ENCODE results near the gene CTCFL. TPM values are rescaled to one million over a fixed set of nuclear protein-coding genes. Genes with fewer than 3 reads are reported as not detected.

Gene CTCFL
- total RNA-seq, 1 experiment from 2014 or later, result not detected

DNA sequence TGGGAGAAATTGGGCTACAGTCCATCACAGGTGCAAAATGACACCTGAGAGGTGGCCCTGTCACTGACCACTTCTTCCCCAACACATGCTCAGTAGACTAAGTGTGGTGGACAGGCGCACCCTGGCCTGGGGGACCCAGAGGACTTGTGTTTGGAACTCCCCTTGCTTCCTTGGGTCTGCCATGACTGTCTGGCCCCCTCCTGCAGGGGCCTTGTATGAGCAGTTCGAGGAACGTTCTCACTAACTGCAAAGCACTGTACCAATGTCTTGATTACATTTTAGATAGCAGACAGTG lies 32.0 kb upstream of the CTCFL start:
- Histone ChIP-seq H3F3A (ENCODE audit: insufficient read depth, low read depth) (no peaks in the 10 kb centered on the region), H3K4me2 (no peak overlapping the region), H3K9me3 (ENCODE audit: insufficient read depth, low read depth) (no peaks in the 10 kb centered on the region), H3K4me1 (replicated peaks; ENCODE audit: insufficient read depth) (no peaks in the 10 kb centered on the region), H3K4me3 (no peak overlapping the region), H3K36me3 (ENCODE audit: low read depth) (no peaks in the 10 kb centered on the region), H3K27me3 (ENCODE audit: insufficient read depth, low read depth) (peaks cover 100% of the 10 kb centered on the region), H3K9me2 (ENCODE audit: insufficient read depth) (no peaks in the 10 kb centered on the region), H3K27ac (no peak overlapping the region), H4K20me1 (ENCODE audit: insufficient read depth) (no peaks in the 10 kb centered on the region), H3K79me2 (ENCODE audit: low read depth) (no peaks in the 10 kb centered on the region), H2AFZ (no peak overlapping the region)
- CTCF ChIA-PET, result no interaction called here
- intact Hi-C loops (cut with micrococcal nuclease; ENCODE audit: unreplicated experiment), result no loop called here
- POLR2A ChIA-PET (ENCODE audit: unreplicated experiment), result no interaction called here
- no peak for TF ChIP-seq EZH2 (IDR thresholded peaks at IDR 0.05; ENCODE audit: low read depth)
- TF ChIP-seq, protein P1, sequence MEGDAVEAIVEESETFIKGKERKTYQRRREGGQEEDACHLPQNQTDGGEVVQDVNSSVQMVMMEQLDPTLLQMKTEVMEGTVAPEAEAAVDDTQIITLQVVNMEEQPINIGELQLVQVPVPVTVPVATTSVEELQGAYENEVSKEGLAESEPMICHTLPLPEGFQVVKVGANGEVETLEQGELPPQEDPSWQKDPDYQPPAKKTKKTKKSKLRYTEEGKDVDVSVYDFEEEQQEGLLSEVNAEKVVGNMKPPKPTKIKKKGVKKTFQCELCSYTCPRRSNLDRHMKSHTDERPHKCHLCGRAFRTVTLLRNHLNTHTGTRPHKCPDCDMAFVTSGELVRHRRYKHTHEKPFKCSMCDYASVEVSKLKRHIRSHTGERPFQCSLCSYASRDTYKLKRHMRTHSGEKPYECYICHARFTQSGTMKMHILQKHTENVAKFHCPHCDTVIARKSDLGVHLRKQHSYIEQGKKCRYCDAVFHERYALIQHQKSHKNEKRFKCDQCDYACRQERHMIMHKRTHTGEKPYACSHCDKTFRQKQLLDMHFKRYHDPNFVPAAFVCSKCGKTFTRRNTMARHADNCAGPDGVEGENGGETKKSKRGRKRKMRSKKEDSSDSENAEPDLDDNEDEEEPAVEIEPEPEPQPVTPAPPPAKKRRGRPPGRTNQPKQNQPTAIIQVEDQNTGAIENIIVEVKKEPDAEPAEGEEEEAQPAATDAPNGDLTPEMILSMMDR (conservative IDR thresholded peaks at IDR 0.05), result no peak
- no peak for DNase-seq
- no TSS peak for BruUV-seq (replicated peaks)

DNA sequence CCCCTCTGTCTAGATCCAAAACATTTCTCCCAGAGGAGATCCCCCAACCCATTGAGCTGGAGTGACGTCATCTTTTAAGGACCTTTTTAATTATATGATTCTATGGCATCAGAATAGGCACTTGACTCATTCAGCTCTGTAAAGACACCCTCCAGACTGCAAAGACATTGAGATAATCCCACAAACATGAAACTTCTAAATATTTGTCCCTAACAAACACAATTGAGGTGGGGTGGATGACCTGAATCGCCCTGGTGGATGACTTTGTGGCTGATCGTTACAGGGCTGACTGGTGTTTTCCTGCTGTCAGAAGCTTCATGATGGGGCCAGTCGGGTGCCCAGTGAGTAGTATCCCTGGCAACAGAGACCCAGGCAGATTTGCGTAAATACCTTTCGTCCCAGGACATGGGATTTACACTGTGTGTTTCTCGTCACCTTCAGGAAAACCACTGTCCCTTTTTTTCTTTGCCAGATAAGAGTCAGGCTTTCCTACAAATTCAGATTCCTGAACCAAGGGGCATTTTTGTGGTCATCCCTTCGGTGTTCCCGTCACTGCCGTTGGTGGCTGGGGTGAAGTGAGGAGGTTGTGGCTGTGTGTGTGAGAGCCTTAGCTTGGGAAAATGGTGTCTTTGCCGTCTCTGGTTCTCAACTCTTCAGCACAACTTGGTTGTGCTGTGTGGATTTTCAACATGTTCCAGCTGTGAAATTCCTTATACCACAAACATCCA lies 30.7 kb upstream of the CTCFL start:
- no peaks in the 10 kb centered on the region for H3K36me3 ChIP-seq (ENCODE audit: low read depth)
- H3K4me3 ChIP-seq, result no peak overlapping the region
- H2AFZ ChIP-seq, result no peak overlapping the region
- no peak for DNase-seq
- TF ChIP-seq, protein P1 (conservative IDR thresholded peaks at IDR 0.05), result no peak
- no peak for TF ChIP-seq EZH2 (IDR thresholded peaks at IDR 0.05; ENCODE audit: low read depth)
- peaks cover 100% of the 10 kb centered on the region for H3K27me3 ChIP-seq (ENCODE audit: insufficient read depth, low read depth)
- CTCF ChIA-PET, result no interaction called here
- H3F3A ChIP-seq (ENCODE audit: insufficient read depth, low read depth), result no peaks in the 10 kb centered on the region
- no peaks in the 10 kb centered on the region for H3K4me1 ChIP-seq (replicated peaks; ENCODE audit: insufficient read depth)
- intact Hi-C loops (cut with micrococcal nuclease; ENCODE audit: unreplicated experiment), result no loop called here
- no peaks in the 10 kb centered on the region for H3K9me2 ChIP-seq (ENCODE audit: insufficient read depth)
- no peak overlapping the region for H3K27ac ChIP-seq
- no peaks in the 10 kb centered on the region for H3K9me3 ChIP-seq (ENCODE audit: insufficient read depth, low read depth)
- no peaks in the 10 kb centered on the region for H3K79me2 ChIP-seq (ENCODE audit: low read depth)
- H4K20me1 ChIP-seq (ENCODE audit: insufficient read depth), result no peaks in the 10 kb centered on the region
- BruUV-seq (replicated peaks), result no TSS peak
- H3K4me2 ChIP-seq, result no peak overlapping the region
- POLR2A ChIA-PET (ENCODE audit: unreplicated experiment), result no interaction called here

DNA sequence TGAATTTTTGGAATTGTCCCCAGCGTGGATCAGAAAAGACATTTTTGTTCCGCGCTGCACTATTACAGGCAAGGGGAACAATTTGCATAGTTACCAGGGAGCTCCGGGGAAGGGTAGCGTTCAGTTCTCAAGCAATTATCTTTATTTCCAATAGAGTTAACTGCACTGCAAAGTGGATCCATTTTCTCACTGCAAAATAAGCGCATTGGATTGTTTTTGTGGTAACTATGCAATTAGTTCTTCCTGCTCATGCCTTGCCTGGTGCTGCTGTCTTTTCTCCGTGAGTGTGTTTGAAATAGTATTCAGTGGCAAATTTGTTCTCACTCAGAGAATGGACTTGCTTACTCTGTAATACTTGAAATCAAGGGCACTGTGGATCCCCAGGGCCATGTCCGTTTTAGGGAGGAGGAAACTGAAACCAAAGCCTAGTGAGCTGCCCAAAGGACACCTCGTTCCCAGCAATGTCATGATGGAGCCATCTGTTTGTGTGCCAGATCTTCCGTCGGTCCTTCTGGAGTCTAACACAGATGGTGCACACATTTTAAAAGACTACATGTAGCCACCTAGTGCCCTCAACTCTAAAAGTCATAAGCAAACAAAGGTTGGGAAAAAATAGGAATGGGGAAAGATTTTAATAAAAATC lies 28.6 kb upstream of the CTCFL start:
- POLR2A ChIA-PET (ENCODE audit: unreplicated experiment), result no interaction called here
- CTCF ChIA-PET, result no interaction called here
- Histone ChIP-seq H3K27me3 (ENCODE audit: insufficient read depth, low read depth) (peaks cover 95% of the 10 kb centered on the region), H3K4me1 (replicated peaks; ENCODE audit: insufficient read depth) (no peaks in the 10 kb centered on the region), H4K20me1 (ENCODE audit: insufficient read depth) (no peaks in the 10 kb centered on the region), H3K27ac (no peak overlapping the region), H3K9me2 (ENCODE audit: insufficient read depth) (no peaks in the 10 kb centered on the region), H3K36me3 (ENCODE audit: low read depth) (no peaks in the 10 kb centered on the region), H3F3A (ENCODE audit: insufficient read depth, low read depth) (no peaks in the 10 kb centered on the region), H3K4me3 (no peak overlapping the region), H2AFZ (no peak overlapping the region), H3K9me3 (ENCODE audit: insufficient read depth, low read depth) (no peaks in the 10 kb centered on the region), H3K4me2 (no peak overlapping the region), H3K79me2 (ENCODE audit: low read depth) (no peaks in the 10 kb centered on the region)
- intact Hi-C loops (cut with micrococcal nuclease; ENCODE audit: unreplicated experiment), result no loop called here
- BruUV-seq (replicated peaks), result no TSS peak
- TF ChIP-seq, protein P1 (conservative IDR thresholded peaks at IDR 0.05), result no peak
- TF ChIP-seq EZH2 (IDR thresholded peaks at IDR 0.05; ENCODE audit: low read depth), result no peak
- DNase-seq, result no peak
